Measurements from ENCODE around the gene RRAGD. TPM values are rescaled to one million over a fixed set of nuclear protein-coding genes. Genes with fewer than 3 reads are reported as not detected.

The RRAGD gene
- total RNA-seq, result 10 to 100 TPM; 31.6 to 55.9 (median 37.9) TPM

- TF ChIP-seq, protein P1, sequence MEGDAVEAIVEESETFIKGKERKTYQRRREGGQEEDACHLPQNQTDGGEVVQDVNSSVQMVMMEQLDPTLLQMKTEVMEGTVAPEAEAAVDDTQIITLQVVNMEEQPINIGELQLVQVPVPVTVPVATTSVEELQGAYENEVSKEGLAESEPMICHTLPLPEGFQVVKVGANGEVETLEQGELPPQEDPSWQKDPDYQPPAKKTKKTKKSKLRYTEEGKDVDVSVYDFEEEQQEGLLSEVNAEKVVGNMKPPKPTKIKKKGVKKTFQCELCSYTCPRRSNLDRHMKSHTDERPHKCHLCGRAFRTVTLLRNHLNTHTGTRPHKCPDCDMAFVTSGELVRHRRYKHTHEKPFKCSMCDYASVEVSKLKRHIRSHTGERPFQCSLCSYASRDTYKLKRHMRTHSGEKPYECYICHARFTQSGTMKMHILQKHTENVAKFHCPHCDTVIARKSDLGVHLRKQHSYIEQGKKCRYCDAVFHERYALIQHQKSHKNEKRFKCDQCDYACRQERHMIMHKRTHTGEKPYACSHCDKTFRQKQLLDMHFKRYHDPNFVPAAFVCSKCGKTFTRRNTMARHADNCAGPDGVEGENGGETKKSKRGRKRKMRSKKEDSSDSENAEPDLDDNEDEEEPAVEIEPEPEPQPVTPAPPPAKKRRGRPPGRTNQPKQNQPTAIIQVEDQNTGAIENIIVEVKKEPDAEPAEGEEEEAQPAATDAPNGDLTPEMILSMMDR (IDR thresholded peaks at IDR 0.05; ENCODE audit: low read depth), result no peak
Observed at GRCh38 chr6:89412071-89413005, at the start of gene RRAGD. Gene RRAGD (minus strand): TSS chr6:89412273. CDS start chr6:89411993, 280 bp downstream.

- TF ChIP-seq, protein P1 (IDR thresholded peaks at IDR 0.05; ENCODE audit: low read depth), result no peak
Observed at GRCh38 chr6:89460713-89461112, 48.6 kb upstream of the RRAGD start.

DNA sequence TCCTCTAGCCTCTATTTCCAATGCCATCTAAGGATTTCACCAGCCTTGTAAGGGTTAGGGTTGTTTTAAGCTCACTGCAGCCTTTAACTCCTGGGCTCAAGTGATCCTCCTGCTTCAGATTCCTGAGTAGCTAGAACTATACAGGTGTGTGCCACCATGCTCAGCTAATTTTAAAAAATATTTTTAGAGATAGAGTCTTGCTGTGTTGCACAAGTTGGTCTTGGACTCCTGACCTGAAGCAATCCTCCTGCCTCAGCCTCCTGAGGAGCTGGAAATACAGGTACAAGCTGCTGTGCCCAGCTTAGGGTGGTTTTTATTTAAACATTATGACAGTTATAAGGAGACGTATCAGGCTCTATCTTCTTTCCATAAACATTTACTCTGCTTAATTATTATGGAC is 47.4 kb upstream of the RRAGD start:
- TF ChIP-seq, protein P1 (IDR thresholded peaks at IDR 0.05; ENCODE audit: low read depth), result no peak

- TF ChIP-seq, protein P1 (IDR thresholded peaks at IDR 0.05; ENCODE audit: low read depth), result no peak
Observed at GRCh38 chr6:89458704-89459103, 46.6 kb upstream of the RRAGD start.

- TF ChIP-seq, protein P1 (IDR thresholded peaks at IDR 0.05; ENCODE audit: low read depth), result no peak
Observed at GRCh38 chr6:89454300-89454699, 42.2 kb upstream of the RRAGD start.

- TF ChIP-seq, protein P1 (IDR thresholded peaks at IDR 0.05; ENCODE audit: low read depth), result no peak
Observed at GRCh38 chr6:89452281-89452680, 40.2 kb upstream of the RRAGD start.

- TF ChIP-seq, protein P1 (IDR thresholded peaks at IDR 0.05; ENCODE audit: low read depth), result no peak
Observed at GRCh38 chr6:89449193-89449592, 37.1 kb upstream of the RRAGD start.

Data from subcutaneous adipose tissue (tissue), 4 donors.